Activated CD4-positive, alpha-beta T cell treated with anti-CD3 and anti-CD28 coated beads, Interleukin-2, amount 10 ng/mL, durations not matched to agents 7 days and 5 days (primary cell): ENCODE measurements around the gene LRTM2. TPM values are rescaled to one million over a fixed set of nuclear protein-coding genes. Genes with fewer than 3 reads are reported as not detected.

Experiments
- CTCF ChIA-PET: fragments of 350-600 bp; sonication (Branson Sonifier 250); formaldehyde crosslinking; loops from one replicate; lab custom pipeline; 2021; ENCODE audit warnings: antibody characterized with exemption; lab: Charles Lee
- POLR2A ChIA-PET: fragments of 350-600 bp; sonication (Branson Sonifier 250); formaldehyde crosslinking; loops from one replicate; lab custom pipeline; 2021; ENCODE audit warnings: antibody characterized with exemption; lab: Charles Lee
- DNase-seq: peaks from one replicate; pipeline ENCODE4 v3.0.0-alpha.2; 2020
- H3K27ac Mint-ChIP-seq: one replicate; pipeline ENCODE4 v1.8.0; 2021; ENCODE audit warnings: mild to moderate bottlenecking, moderate library complexity, mixed read lengths
- H3K27me3 Mint-ChIP-seq: one replicate; pipeline ENCODE4 v1.8.0; 2021; ENCODE audit warnings: mixed read lengths
- H3K36me3 Mint-ChIP-seq: one replicate; pipeline ENCODE4 v1.8.0; 2021; ENCODE audit warnings: low read depth, mixed read lengths
- H3K4me1 Mint-ChIP-seq: one replicate; pipeline ENCODE4 v1.8.0; 2021; ENCODE audit warnings: mixed read lengths
- H3K4me3 Mint-ChIP-seq: one replicate; pipeline ENCODE4 v1.8.0; 2021; ENCODE audit warnings: mild to moderate bottlenecking, moderate library complexity, mixed read lengths
- H3K9me3 Mint-ChIP-seq: one replicate; pipeline ENCODE4 v1.8.0; 2021; ENCODE audit warnings: mixed read lengths
- total RNA-seq, 2 experiments: library from RNA; stranded (reverse); gene quantifications; one replicate each; pipeline ENCODE4 v1.2.3, GENCODE V29; 2021

Gene LRTM2
- total RNA-seq, 2 experiments from 2014 or later = not detected

GRCh38 chr12:1877169-1877878 lies 57.0 kb downstream of the LRTM2 start:
- H3K9me3 Mint-ChIP-seq = no peaks in the 10 kb centered on the region
- H3K27ac Mint-ChIP-seq = no peak overlapping the region
- H3K36me3 Mint-ChIP-seq = no peaks in the 10 kb centered on the region
- no peak overlapping the region for H3K4me3 Mint-ChIP-seq
- POLR2A ChIA-PET = no interaction called here
- H3K4me1 Mint-ChIP-seq = no peaks in the 10 kb centered on the region
- H3K27me3 Mint-ChIP-seq = no peaks in the 10 kb centered on the region
- CTCF ChIA-PET = no interaction called here
- no peak for DNase-seq

GRCh38 chr12:1878214-1878613 lies 57.8 kb downstream of the LRTM2 start:
- ChIA-PET POLR2A (no interaction called here), CTCF (interaction anchor here (1.1 kb wide), 1 partner anchor 10 kb away, joined by 3 read pairs; no protein-coding TSS in a partner anchor)
- DNase-seq = no peak
- Mint-ChIP-seq H3K9me3 (no peaks in the 10 kb centered on the region), H3K36me3 (no peaks in the 10 kb centered on the region), H3K27ac (no peak overlapping the region), H3K4me1 (no peaks in the 10 kb centered on the region), H3K4me3 (no peak overlapping the region), H3K27me3 (no peaks in the 10 kb centered on the region)

GRCh38 chr12:1878695-1879094 lies 58.3 kb downstream of the LRTM2 start:
- Mint-ChIP-seq H3K4me1 (no peaks in the 10 kb centered on the region), H3K4me3 (no peak overlapping the region), H3K9me3 (no peaks in the 10 kb centered on the region), H3K36me3 (no peaks in the 10 kb centered on the region), H3K27ac (no peak overlapping the region), H3K27me3 (no peaks in the 10 kb centered on the region)
- no peak for DNase-seq
- ChIA-PET CTCF (interaction anchor here (1.1 kb wide), 1 partner anchor 9 kb away, joined by 3 read pairs; no protein-coding TSS in a partner anchor), POLR2A (no interaction called here)

GRCh38 chr12:1879633-1880032 lies 59.3 kb downstream of the LRTM2 start:
- Mint-ChIP-seq H3K4me1 (no peaks in the 10 kb centered on the region), H3K4me3 (no peak overlapping the region), H3K27me3 (no peaks in the 10 kb centered on the region), H3K9me3 (no peaks in the 10 kb centered on the region), H3K36me3 (no peaks in the 10 kb centered on the region), H3K27ac (no peak overlapping the region)
- no peak for DNase-seq
- CTCF ChIA-PET = no interaction called here
- POLR2A ChIA-PET = no interaction called here

- H3K27me3 Mint-ChIP-seq = no peaks in the 10 kb centered on the region
- DNase-seq = no peak
Measured at GRCh38 chr12:1880153-1880845, 59.9 kb downstream of the LRTM2 start.

GRCh38 chr12:1880876-1881275 lies 60.5 kb downstream of the LRTM2 start:
- Mint-ChIP-seq H3K27me3 (no peaks in the 10 kb centered on the region), H3K36me3 (no peaks in the 10 kb centered on the region), H3K4me1 (no peaks in the 10 kb centered on the region), H3K9me3 (no peaks in the 10 kb centered on the region), H3K27ac (peak overlapping the region; percentile 36), H3K4me3 (no peak overlapping the region)
- no peak for DNase-seq
- ChIA-PET POLR2A (no interaction called here), CTCF (no interaction called here)

More at GRCh38 chr12:1880153-1880845, 59.9 kb downstream of the LRTM2 start:
- no peaks in the 10 kb centered on the region for H3K36me3 Mint-ChIP-seq
- no peak overlapping the region for H3K27ac Mint-ChIP-seq
- no peaks in the 10 kb centered on the region for H3K9me3 Mint-ChIP-seq
- H3K4me1 Mint-ChIP-seq = no peaks in the 10 kb centered on the region
- POLR2A ChIA-PET = no interaction called here
- no peak overlapping the region for H3K4me3 Mint-ChIP-seq
- CTCF ChIA-PET = no interaction called here

GRCh38 chr12:1881301-1881700 lies 60.9 kb downstream of the LRTM2 start:
- POLR2A ChIA-PET = no interaction called here

GRCh38 chr12:1881936-1882335 lies 61.6 kb downstream of the LRTM2 start:
- Mint-ChIP-seq H3K27me3 (no peaks in the 10 kb centered on the region), H3K9me3 (no peaks in the 10 kb centered on the region), H3K36me3 (no peaks in the 10 kb centered on the region), H3K27ac (no peak overlapping the region), H3K4me3 (no peak overlapping the region), H3K4me1 (no peaks in the 10 kb centered on the region)
- POLR2A ChIA-PET = no interaction called here
- CTCF ChIA-PET = no interaction called here
- no peak for DNase-seq

More at GRCh38 chr12:1881301-1881700, 60.9 kb downstream of the LRTM2 start:
- no peak overlapping the region for H3K27ac Mint-ChIP-seq
- no peaks in the 10 kb centered on the region for H3K4me1 Mint-ChIP-seq
- H3K36me3 Mint-ChIP-seq = no peaks in the 10 kb centered on the region
- no peak overlapping the region for H3K4me3 Mint-ChIP-seq
- CTCF ChIA-PET = no interaction called here
- no peaks in the 10 kb centered on the region for H3K27me3 Mint-ChIP-seq
- DNase-seq = no peak
- H3K9me3 Mint-ChIP-seq = no peaks in the 10 kb centered on the region

- CTCF ChIA-PET = interaction anchor here (1.0 kb wide), 1 partner anchor 8 kb away, joined by 4 read pairs; no protein-coding TSS in a partner anchor
- H3K9me3 Mint-ChIP-seq = no peaks in the 10 kb centered on the region
- no peaks in the 10 kb centered on the region for H3K36me3 Mint-ChIP-seq
- no peak overlapping the region for H3K27ac Mint-ChIP-seq
- no peak overlapping the region for H3K4me3 Mint-ChIP-seq
- DNase-seq = no peak
- H3K27me3 Mint-ChIP-seq = peaks cover under 1% of the 10 kb centered on the region
- H3K4me1 Mint-ChIP-seq = no peaks in the 10 kb centered on the region
- POLR2A ChIA-PET = no interaction called here
Measured at GRCh38 chr12:1882405-1882804, 62.0 kb downstream of the LRTM2 start.

- H3K27ac Mint-ChIP-seq = no peak overlapping the region
- H3K36me3 Mint-ChIP-seq = no peaks in the 10 kb centered on the region
- H3K4me1 Mint-ChIP-seq = no peaks in the 10 kb centered on the region
- no peaks in the 10 kb centered on the region for H3K9me3 Mint-ChIP-seq
- no peak for DNase-seq
- ChIA-PET CTCF (interaction anchor here (1.0 kb wide), 1 partner anchor 9 kb away, joined by 4 read pairs; no protein-coding TSS in a partner anchor), POLR2A (no interaction called here)
- H3K4me3 Mint-ChIP-seq = no peak overlapping the region
- peaks cover 5% of the 10 kb centered on the region for H3K27me3 Mint-ChIP-seq
Measured at GRCh38 chr12:1882850-1883470, 62.6 kb downstream of the LRTM2 start.

- Mint-ChIP-seq H3K9me3 (no peaks in the 10 kb centered on the region), H3K27ac (no peak overlapping the region), H3K36me3 (no peaks in the 10 kb centered on the region), H3K4me1 (no peaks in the 10 kb centered on the region), H3K27me3 (peaks cover 5% of the 10 kb centered on the region), H3K4me3 (no peak overlapping the region)
- CTCF ChIA-PET = interaction anchor here (1.0 kb wide), 1 partner anchor 9 kb away, joined by 4 read pairs; no protein-coding TSS in a partner anchor
- DNase-seq = no peak
- POLR2A ChIA-PET = no interaction called here
Measured at GRCh38 chr12:1883513-1883912, 63.1 kb downstream of the LRTM2 start.

GRCh38 chr12:1884651-1885050 lies 64.3 kb downstream of the LRTM2 start:
- DNase-seq = no peak
- no peak overlapping the region for H3K4me3 Mint-ChIP-seq
- no peak overlapping the region for H3K27ac Mint-ChIP-seq
- no peaks in the 10 kb centered on the region for H3K4me1 Mint-ChIP-seq
- ChIA-PET CTCF (no interaction called here), POLR2A (no interaction called here)
- no peaks in the 10 kb centered on the region for H3K36me3 Mint-ChIP-seq
- peaks cover 13% of the 10 kb centered on the region for H3K27me3 Mint-ChIP-seq
- no peaks in the 10 kb centered on the region for H3K9me3 Mint-ChIP-seq

GRCh38 chr12:1885082-1885596 lies 64.8 kb downstream of the LRTM2 start:
- ChIA-PET POLR2A (no interaction called here), CTCF (no interaction called here)
- no peaks in the 10 kb centered on the region for H3K36me3 Mint-ChIP-seq
- no peak overlapping the region for H3K27ac Mint-ChIP-seq
- no peaks in the 10 kb centered on the region for H3K4me1 Mint-ChIP-seq
- H3K9me3 Mint-ChIP-seq = no peaks in the 10 kb centered on the region
- DNase-seq = no peak
- no peak overlapping the region for H3K4me3 Mint-ChIP-seq
- H3K27me3 Mint-ChIP-seq = peaks cover 13% of the 10 kb centered on the region
